Astrocyte (in vitro differentiated cells and primary cell): ENCODE results near the gene ARID3C. TPM values are rescaled to one million over a fixed set of nuclear protein-coding genes. Genes with fewer than 3 reads are reported as not detected.

Experiments
- DNase-seq: peaks from one replicate; pipeline ENCODE4 v3.0.0-alpha.2; 2010; ENCODE audit warnings: low read depth
- FAIRE-seq: peaks from 2 replicates; lab custom pipeline; 2011; peaks lifted over from hg19 to GRCh38; lab: Jason Lieb, UNC
- H2AFZ ChIP-seq: 2 replicates; pipeline ENCODE4 v1.6.0; 2012; ENCODE audit warnings: low read depth, low read length, inconsistent platforms
- H3K27ac ChIP-seq: 2 replicates; pipeline ENCODE4 v1.5.1; 2011; ENCODE audit warnings: low read depth, low read length, inconsistent platforms
- H3K27me3 ChIP-seq: 2 replicates; pipeline ENCODE4 v1.6.0; 2011; ENCODE audit warnings: low read length, inconsistent platforms; ENCODE audit not compliant: insufficient read depth
- H3K36me3 ChIP-seq: 2 replicates; pipeline ENCODE4 v1.5.1; 2011; ENCODE audit warnings: low read length, inconsistent platforms; ENCODE audit not compliant: insufficient read depth
- H3K4me1 ChIP-seq: 2 replicates; pipeline ENCODE4 v1.5.1; 2011; ENCODE audit warnings: low read length, inconsistent platforms; ENCODE audit not compliant: insufficient read depth
- H3K4me2 ChIP-seq: 2 replicates; pipeline ENCODE4 v1.6.0; 2012; ENCODE audit warnings: low read length, inconsistent platforms
- H3K4me3 ChIP-seq: 2 replicates; pipeline ENCODE4 v1.5.1; 2011; ENCODE audit warnings: low read depth, mild to moderate bottlenecking, low read length, inconsistent platforms; ENCODE audit not compliant: insufficient read depth
- H3K79me2 ChIP-seq: 2 replicates; pipeline ENCODE4 v1.6.0; 2012; ENCODE audit warnings: mild to moderate bottlenecking, low read length, inconsistent platforms; ENCODE audit not compliant: insufficient read depth
- H3K9ac ChIP-seq: 2 replicates; pipeline ENCODE4 v1.6.0; 2012; ENCODE audit warnings: mild to moderate bottlenecking, low read length, inconsistent platforms
- H3K9me3 ChIP-seq: 2 replicates; pipeline ENCODE4 v1.5.1; 2012; ENCODE audit warnings: low read depth, mild to moderate bottlenecking, low read length, inconsistent platforms; ENCODE audit not compliant: insufficient read depth
- H4K20me1 ChIP-seq: 2 replicates; pipeline ENCODE4 v1.6.0; 2012; ENCODE audit warnings: low read length, inconsistent platforms; ENCODE audit not compliant: insufficient read depth
- H3K27ac Mint-ChIP-seq: one replicate; pipeline ENCODE4 v1.8.0; 2021; ENCODE audit warnings: mild to moderate bottlenecking, mixed read lengths; ENCODE audit not compliant: unreplicated experiment
- H3K27me3 Mint-ChIP-seq: one replicate; pipeline ENCODE4 v1.8.0; 2021; ENCODE audit warnings: low read depth, mixed read lengths; ENCODE audit not compliant: unreplicated experiment
- H3K36me3 Mint-ChIP-seq: one replicate; pipeline ENCODE4 v1.8.0; 2021; ENCODE audit warnings: low read depth, mixed read lengths; ENCODE audit not compliant: unreplicated experiment
- H3K4me1 Mint-ChIP-seq: one replicate; pipeline ENCODE4 v1.8.0; 2021; ENCODE audit warnings: low read depth, mixed read lengths; ENCODE audit not compliant: unreplicated experiment
- H3K4me3 Mint-ChIP-seq: one replicate; pipeline ENCODE4 v1.8.0; 2021; ENCODE audit warnings: mild to moderate bottlenecking, moderate library complexity, mixed read lengths; ENCODE audit not compliant: unreplicated experiment
- H3K9me3 Mint-ChIP-seq: one replicate; pipeline ENCODE4 v1.8.0; 2021; ENCODE audit warnings: mild to moderate bottlenecking, mixed read lengths; ENCODE audit not compliant: unreplicated experiment
- CTCF ChIP-seq: IDR thresholded peaks from 2 replicates; pipeline ENCODE4 v1.5.1; 2011; ENCODE audit warnings: low read depth, mild to moderate bottlenecking, inconsistent platforms, low read length, moderate library complexity; ENCODE audit not compliant: insufficient read depth
- EZH2 ChIP-seq: IDR thresholded peaks from 2 replicates; pipeline ENCODE4 v1.6.1; 2012; ENCODE audit warnings: mild to moderate bottlenecking, low read length, inconsistent platforms; ENCODE audit not compliant: insufficient read depth
- total RNA-seq: library from RNA; stranded (reverse); gene quantifications from 2 replicates; pipeline ENCODE4 v1.2.1, GENCODE V29; 2021

ARID3C gene
- total RNA-seq, 1 donor from 2014 or later = 0.16 TPM

GRCh38 chr9:34635556-34635955 is 6.7 kb upstream of the ARID3C start:
- FAIRE-seq (no peak), DNase-seq (no peak)
- H3K4me2 ChIP-seq = peak overlapping the region; percentile 50
- H3K4me1 ChIP-seq = peaks cover 16% of the 10 kb centered on the region
- no peaks in the 10 kb centered on the region for H3K9me3 ChIP-seq
- no peak overlapping the region for H2AFZ ChIP-seq
- H3K79me2 ChIP-seq = peaks cover 25% of the 10 kb centered on the region
- peaks cover 27% of the 10 kb centered on the region for H4K20me1 ChIP-seq
- H3K27ac Mint-ChIP-seq = no peak overlapping the region
- H3K9ac ChIP-seq = no peak overlapping the region
- H3K27me3 Mint-ChIP-seq = peaks cover 18% of the 10 kb centered on the region
- no peaks in the 10 kb centered on the region for H3K9me3 Mint-ChIP-seq
- peak overlapping the region; percentile 61 for H3K4me3 Mint-ChIP-seq
- TF ChIP-seq EZH2 (no peak), CTCF (no peak)
- H3K27me3 ChIP-seq = peaks cover 4% of the 10 kb centered on the region
- no peak overlapping the region for H3K4me3 ChIP-seq
- peaks cover 3% of the 10 kb centered on the region for H3K36me3 Mint-ChIP-seq
- H3K4me1 Mint-ChIP-seq = peaks cover 4% of the 10 kb centered on the region
- H3K36me3 ChIP-seq = no peaks in the 10 kb centered on the region
- no peak overlapping the region for H3K27ac ChIP-seq

- Histone ChIP-seq H2AFZ (no peak overlapping the region), H3K27me3 (peaks cover 12% of the 10 kb centered on the region), H3K4me1 (peaks cover 16% of the 10 kb centered on the region), H3K9ac (no peak overlapping the region), H3K9me3 (no peaks in the 10 kb centered on the region), H3K4me2 (no peak overlapping the region), H3K36me3 (no peaks in the 10 kb centered on the region), H4K20me1 (peaks cover 27% of the 10 kb centered on the region), H3K79me2 (peaks cover 25% of the 10 kb centered on the region), H3K4me3 (no peak overlapping the region), H3K27ac (no peak overlapping the region)
- H3K27me3 Mint-ChIP-seq = peaks cover 26% of the 10 kb centered on the region
- no peak for DNase-seq
- H3K27ac Mint-ChIP-seq = no peak overlapping the region
- TF ChIP-seq EZH2 (no peak), CTCF (no peak)
- peaks cover 3% of the 10 kb centered on the region for H3K36me3 Mint-ChIP-seq
- H3K9me3 Mint-ChIP-seq = no peaks in the 10 kb centered on the region
- H3K4me1 Mint-ChIP-seq = peaks cover 4% of the 10 kb centered on the region
- FAIRE-seq = no peak
- no peak overlapping the region for H3K4me3 Mint-ChIP-seq
Measured at GRCh38 chr9:34634551-34635248, 5.8 kb upstream of the ARID3C start.
